AG20443 (cell line): Measurements from ENCODE around the gene SKI.
A peak's percentile ranks its signal among the peaks of the same experiment; 100 is the strongest.

Experiments
- DNase-seq: peaks from one replicate; pipeline ENCODE4 v3.0.0; 2012; ENCODE audit warnings: low spot score, mixed read lengths

SKI gene

GRCh38 chr1:2209400-2210083 lies 18.6 kb upstream of the SKI start:
- DNase-seq, result no peak

GRCh38 chr1:2210084-2210653 lies 17.9 kb upstream of the SKI start:
- DNase-seq, result no peak

GRCh38 chr1:2210786-2211185 lies 17.3 kb upstream of the SKI start:
- no peak for DNase-seq

- no peak for DNase-seq
Observed at GRCh38 chr1:2212274-2212531, 15.9 kb upstream of the SKI start.

GRCh38 chr1:2212532-2213491 lies 15.3 kb upstream of the SKI start:
- DNase-seq, result peak; percentile 89

GRCh38 chr1:2213576-2214505 lies 14.3 kb upstream of the SKI start:
- DNase-seq, result peak; percentile 88

- no peak for DNase-seq
Observed at GRCh38 chr1:2214541-2215241, 13.4 kb upstream of the SKI start.

- DNase-seq, result no peak
Observed at GRCh38 chr1:2215329-2215728, 12.8 kb upstream of the SKI start.

GRCh38 chr1:2215909-2216766 lies 12.0 kb upstream of the SKI start:
- DNase-seq, result no peak

GRCh38 chr1:2216767-2217058 lies 11.4 kb upstream of the SKI start:
- no peak for DNase-seq

GRCh38 chr1:2221271-2221670 lies 6.8 kb upstream of the SKI start:
- DNase-seq, result no peak

GRCh38 chr1:2224170-2224584 lies 3.9 kb upstream of the SKI start:
- no peak for DNase-seq

GRCh38 chr1:2224631-2225428 lies 3.3 kb upstream of the SKI start:
- DNase-seq, result no peak

GRCh38 chr1:2226525-2227345 lies 1.4 kb upstream of the SKI start:
- DNase-seq, result peak; percentile 57

GRCh38 chr1:2227346-2228156 lies 568 bp upstream of the SKI start:
- DNase-seq, result peak; percentile 98

GRCh38 chr1:2228694-2229036 lies 546 bp downstream of the SKI start:
- DNase-seq, result no peak

GRCh38 chr1:2229037-2229864 lies 1.1 kb downstream of the SKI start:
- peak; percentile 34 for DNase-seq
